HCT116 (cell line): ENCODE results near the gene CPSF7.

Experiments
- ATF3 ChIP-seq: IDR thresholded peaks from 2 replicates; pipeline ENCODE4 v1.6.1; 2012
- EZH2 ChIP-seq: fragments of 200-600 bp; sonication (generic); IDR thresholded peaks from 2 replicates; pipeline ENCODE4 v1.6.1; 2017; ENCODE audit warnings: antibody characterized with exemption, mixed run types
- JUND ChIP-seq: IDR thresholded peaks from 2 replicates; pipeline ENCODE4 v1.6.1; 2012
- POLR2A ChIP-seq: IDR thresholded peaks from 2 replicates; pipeline ENCODE4 v1.7.0; 2011; ENCODE audit warnings: borderline replicate concordance; ENCODE audit not compliant: insufficient read depth, insufficient read length; ENCODE audit errors: extremely low read depth
- RAD21 ChIP-seq: IDR thresholded peaks from 2 replicates; pipeline ENCODE4 v1.6.1; 2012; ENCODE audit warnings: low read depth, mild to moderate bottlenecking

- no peak for TF ChIP-seq POLR2A
- no peak for TF ChIP-seq ATF3
- TF ChIP-seq EZH2 = no peak
- TF ChIP-seq RAD21 = no peak
- no peak for TF ChIP-seq JUND
Observed at GRCh38 chr11:61474013-61474643, 44.4 kb upstream of the CPSF7 start.
